ENCODE measurements around the gene IL11. TPM values are rescaled to one million over a fixed set of nuclear protein-coding genes. Genes with fewer than 3 reads are reported as not detected.

The IL11 gene
- total and polyA plus RNA-seq, 2 of the 13 experiments (the other 11 are each of a cell fraction or from before 2014, with no cell fraction given): 2.5 to 2.9 TPM

GRCh38 chr19:55368701-55369563 lies 1.3 kb downstream of the IL11 start (continued):
- TF ChIP-seq PATZ1 (CRISPR knock-in tag; IDR thresholded peaks at IDR 0.05) (peak; percentile 44; the same call in 1 of the 2 replicates), ZNF263 (CRISPR knock-in tag; IDR thresholded peaks at IDR 0.05) (peak; percentile 71)

- intact Hi-C loops (cut with micrococcal nuclease; ENCODE audit: unreplicated experiment): no loop called here
- no peak overlapping the region for H3K9ac ChIP-seq (ENCODE audit: insufficient read depth, low read depth, low read length)
- BruUV-seq (replicated peaks): no TSS peak
- 0 out of 2 replicates have a peak, but pooled peaks have one; percentile 33 for TF ChIP-seq PCBP1 (IDR thresholded peaks at IDR 0.05; ENCODE audit: borderline replicate concordance, low read depth, low read length)
- no peak for TF ChIP-seq TOPORS (CRISPR knock-in tag; IDR thresholded peaks at IDR 0.05)
- peaks cover 7 to 36% of the 10 kb centered on the region in 2 experiments; a peak in 4 of 5 replicates for H3K27me3 ChIP-seq (ENCODE audit: control insufficient read depth in 1 of 2, insufficient read depth in 2 of 2, low read length in 2 of 2)
- in situ Hi-C loops (cut with HindIII; ENCODE audit: extremely low pct_ligation_motif_present, low pct_unique_long_range_greater_than_20kb): no loop called here
- no peak overlapping the region for H3K27ac ChIP-seq (ENCODE audit: extremely low read length, insufficient read depth, low read length)
- no peak for DNase-seq (ENCODE audit: low spot score)
- CTCF ChIA-PET (ENCODE audit: low intra/inter-chr PET ratio, low total read pairs): no interaction called here
- H3K79me2 ChIP-seq (ENCODE audit: insufficient read depth, low read length): no peaks in the 10 kb centered on the region
- H3K4me2 ChIP-seq (ENCODE audit: low read depth, low read length): no peak overlapping the region
- peaks cover 37% of the 10 kb centered on the region for H3K4me1 ChIP-seq (ENCODE audit: insufficient read depth, low read length)
- H3K4me3 ChIP-seq (replicated peaks in 1 of 3; ENCODE audit: insufficient read depth in 1 of 3, low read depth in 2 of 3, low read length in 3 of 3): no peak overlapping the region
- no peak overlapping the region for H2AFZ ChIP-seq (ENCODE audit: low read length)
- POLR2A ChIA-PET: interaction anchor here (1.2 to 2.2 kb wide), 2 partner anchors 9 to 39 kb away, joined by 3 to 9 read pairs; partner anchors contain the start of gene UBE2S
- no peak for FAIRE-seq
- WGBS (ENCODE audit: low lambda C conversion rate): 60% methylated on average over 4 of the region's 16 CpGs
- ATAC-seq: no peak
- no peaks in the 10 kb centered on the region for H3K36me3 ChIP-seq (replicated peaks in 1 of 2; ENCODE audit: control insufficient read depth in 1 of 2, insufficient read depth in 2 of 2, low read length in 2 of 2)
- no peaks in the 10 kb centered on the region for H3K9me3 ChIP-seq (ENCODE audit: low read length)
- no peaks in the 10 kb centered on the region for H4K20me1 ChIP-seq (ENCODE audit: insufficient read depth, low read length)
Measured at GRCh38 chr19:55368106-55368505, 2.2 kb downstream of the IL11 start.
